ENCODE measurements around the gene MARK2.

The MARK2 gene

DNA sequence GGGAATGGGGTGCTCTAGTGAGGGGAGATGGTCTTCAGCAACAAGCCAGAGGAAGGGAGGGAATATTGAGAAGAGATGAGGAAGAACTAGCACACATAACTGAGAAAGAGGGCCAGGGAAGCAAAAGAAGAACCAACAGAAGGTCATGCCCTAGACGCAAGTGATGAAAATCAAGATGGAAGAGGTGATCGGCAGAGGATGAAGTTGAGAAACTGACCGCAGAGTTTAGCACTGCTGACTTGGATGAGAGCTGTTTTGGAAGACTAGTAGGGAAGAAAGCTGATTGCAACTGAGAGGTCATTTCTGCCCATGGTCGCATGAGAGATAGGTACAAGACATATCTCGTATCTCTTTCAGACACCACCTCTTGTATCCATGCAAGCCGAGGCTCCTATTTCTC, 22.7 kb upstream of the MARK2 start:
- peaks cover 21% of the 10 kb centered on the region for H3K36me3 Mint-ChIP-seq (ENCODE audit: low read depth)
- peaks cover 24% of the 10 kb centered on the region for H3K4me1 Mint-ChIP-seq (ENCODE audit: low read depth)
- H3K27ac Mint-ChIP-seq = no peak overlapping the region
- H3K4me3 Mint-ChIP-seq = peak overlapping the region; percentile 48
- H3K9me3 Mint-ChIP-seq = no peaks in the 10 kb centered on the region
- H3K27me3 Mint-ChIP-seq (ENCODE audit: low read depth) = no peaks in the 10 kb centered on the region

DNA sequence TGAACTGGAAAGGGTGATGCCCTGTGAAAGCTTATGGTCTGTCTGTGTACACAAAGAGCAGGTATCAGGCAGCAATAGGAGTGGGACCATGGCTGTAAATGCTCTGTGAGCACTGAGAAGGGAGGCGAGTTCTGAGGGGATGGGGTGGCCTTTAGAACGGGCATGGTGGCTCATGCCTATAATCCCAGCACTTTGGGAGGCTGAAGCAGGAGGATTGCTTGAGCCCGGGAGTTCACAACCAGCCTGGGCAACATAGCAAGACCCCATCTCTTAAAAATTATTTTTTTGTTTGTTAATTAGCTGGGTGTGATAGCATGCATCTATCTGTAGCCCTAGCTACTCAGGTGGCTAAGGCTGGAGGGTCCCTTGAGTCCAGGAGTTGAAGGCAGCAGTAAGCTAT, 22.2 kb upstream of the MARK2 start:
- H3K4me3 Mint-ChIP-seq = no peak overlapping the region
- no peaks in the 10 kb centered on the region for H3K27me3 Mint-ChIP-seq (ENCODE audit: low read depth)
- H3K27ac Mint-ChIP-seq = no peak overlapping the region
- peaks cover 24% of the 10 kb centered on the region for H3K4me1 Mint-ChIP-seq (ENCODE audit: low read depth)
- peaks cover 25% of the 10 kb centered on the region for H3K36me3 Mint-ChIP-seq (ENCODE audit: low read depth)
- H3K9me3 Mint-ChIP-seq = no peaks in the 10 kb centered on the region

DNA sequence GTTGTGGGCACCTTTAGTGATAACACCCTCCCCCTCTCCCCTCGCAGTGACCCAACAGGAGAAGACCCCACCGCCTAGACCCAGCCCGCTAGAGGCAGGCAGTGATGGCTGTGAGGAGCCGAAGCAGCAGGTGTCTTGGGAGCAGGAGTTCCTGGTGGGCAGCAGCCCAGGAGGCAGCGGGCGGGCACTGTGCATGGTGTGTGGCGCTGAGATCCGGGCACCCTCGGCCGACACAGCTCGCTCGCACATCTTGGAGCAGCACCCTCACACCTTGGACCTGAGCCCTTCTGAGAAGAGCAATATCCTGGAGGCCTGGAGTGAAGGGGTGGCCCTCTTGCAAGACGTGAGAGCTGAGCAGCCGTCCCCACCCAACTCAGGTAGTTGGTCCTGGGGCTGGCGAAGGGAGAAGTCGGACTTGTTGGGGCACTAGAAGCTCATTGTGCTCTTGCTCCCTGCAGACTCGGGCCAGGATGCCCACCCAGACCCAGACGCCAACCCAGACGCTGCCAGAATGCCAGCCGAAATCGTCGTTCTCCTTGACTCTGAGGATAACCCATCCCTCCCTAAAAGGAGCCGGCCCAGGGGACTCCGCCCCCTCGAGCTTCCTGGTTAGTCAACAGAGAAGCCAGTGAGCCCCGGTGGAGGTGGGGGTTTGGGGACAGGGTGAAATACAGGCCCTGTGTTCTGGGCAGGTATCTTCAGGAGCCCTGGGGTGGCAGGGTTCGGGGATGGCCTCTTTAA, 21.0 kb upstream of the MARK2 start:
- Mint-ChIP-seq H3K4me1 (ENCODE audit: low read depth) (peaks cover 21% of the 10 kb centered on the region), H3K27ac (no peak overlapping the region), H3K27me3 (ENCODE audit: low read depth) (no peaks in the 10 kb centered on the region), H3K4me3 (no peak overlapping the region), H3K36me3 (ENCODE audit: low read depth) (peaks cover 32% of the 10 kb centered on the region), H3K9me3 (no peaks in the 10 kb centered on the region)

DNA sequence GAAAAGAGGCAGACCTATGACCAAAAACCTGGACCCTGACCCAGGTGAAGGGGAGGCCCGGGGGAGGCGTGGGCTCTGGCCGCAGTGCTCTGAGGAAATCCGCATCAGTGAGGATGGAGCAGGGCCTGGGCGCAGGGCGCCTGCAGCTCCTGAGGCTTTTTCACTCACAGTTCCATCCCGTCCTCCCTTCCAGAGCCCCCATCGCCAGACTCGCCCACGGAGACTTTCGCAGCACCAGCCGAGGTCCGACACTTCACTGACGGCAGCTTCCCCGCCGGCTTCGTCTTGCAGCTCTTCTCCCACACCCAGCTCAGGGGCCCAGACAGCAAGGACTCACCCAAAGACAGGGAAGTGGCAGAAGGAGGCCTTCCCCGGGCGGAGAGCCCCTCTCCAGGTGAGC, 20.3 kb upstream of the MARK2 start:
- Mint-ChIP-seq H3K27me3 (ENCODE audit: low read depth) (no peaks in the 10 kb centered on the region), H3K9me3 (no peaks in the 10 kb centered on the region), H3K27ac (no peak overlapping the region), H3K36me3 (ENCODE audit: low read depth) (peaks cover 36% of the 10 kb centered on the region), H3K4me3 (no peak overlapping the region), H3K4me1 (ENCODE audit: low read depth) (peaks cover 21% of the 10 kb centered on the region)

DNA sequence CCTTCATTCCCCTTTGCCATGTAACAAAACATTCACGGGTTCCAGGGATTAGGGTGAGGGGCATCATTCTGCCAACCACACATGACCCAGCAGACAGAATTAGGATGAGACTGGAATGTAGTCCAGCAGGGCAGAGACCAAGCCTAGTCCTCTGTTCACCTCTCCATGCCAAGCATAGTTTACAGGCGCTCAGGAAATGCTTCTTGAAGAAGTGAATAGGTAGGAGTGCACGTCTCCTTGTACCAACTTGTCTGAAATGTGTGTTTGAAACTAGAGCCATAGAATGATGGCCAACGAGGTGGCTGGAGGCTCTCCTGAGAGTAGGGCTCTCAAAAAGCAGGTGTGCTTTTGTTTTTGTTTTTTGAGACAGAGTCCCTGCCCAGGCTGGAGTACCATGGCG, 17.5 kb upstream of the MARK2 start:
- H3K36me3 Mint-ChIP-seq (ENCODE audit: low read depth) = peaks cover 45% of the 10 kb centered on the region

DNA sequence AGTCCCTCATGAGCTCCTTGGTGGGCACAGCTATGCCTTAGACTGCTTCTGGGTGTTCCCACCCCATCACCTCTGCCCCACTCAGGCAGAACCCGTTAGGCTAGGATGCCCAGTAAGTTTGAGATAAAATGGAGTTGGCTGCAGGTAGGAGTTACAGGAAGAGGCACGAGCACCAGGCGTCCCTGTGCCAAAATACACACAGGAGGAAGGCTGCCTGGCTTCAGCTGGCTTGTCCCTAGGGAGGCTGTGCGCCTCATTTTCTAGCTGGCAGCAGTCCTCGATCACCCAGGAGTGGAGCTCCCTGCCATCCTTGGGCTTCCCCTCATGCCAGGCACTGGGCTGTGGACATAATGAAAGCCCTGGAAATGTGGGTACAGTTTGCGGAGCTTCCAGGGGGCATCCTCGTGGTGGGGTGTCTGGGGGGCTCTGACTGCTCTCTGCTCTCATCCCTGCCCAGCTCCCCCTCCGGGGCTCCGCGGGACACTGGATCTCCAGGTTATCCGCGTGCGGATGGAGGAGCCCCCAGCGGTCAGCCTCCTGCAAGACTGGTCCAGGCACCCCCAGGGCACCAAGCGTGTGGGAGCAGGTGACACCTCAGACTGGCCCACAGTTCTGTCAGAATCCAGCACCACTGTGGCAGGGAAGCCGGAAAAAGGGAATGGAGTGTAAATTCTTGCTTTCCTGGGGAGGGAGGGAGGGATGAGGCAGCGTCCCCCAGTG, 12.3 kb upstream of the MARK2 start:
- Mint-ChIP-seq H3K36me3 (ENCODE audit: low read depth) (peaks cover 29% of the 10 kb centered on the region), H3K9me3 (no peaks in the 10 kb centered on the region), H3K4me1 (ENCODE audit: low read depth) (peaks cover 2% of the 10 kb centered on the region), H3K4me3 (no peak overlapping the region), H3K27ac (no peak overlapping the region), H3K27me3 (ENCODE audit: low read depth) (no peaks in the 10 kb centered on the region)

More for the DNA sequence above, 17.5 kb upstream of the MARK2 start:
- H3K27me3 Mint-ChIP-seq (ENCODE audit: low read depth) = no peaks in the 10 kb centered on the region
- H3K9me3 Mint-ChIP-seq = no peaks in the 10 kb centered on the region
- peaks cover 4% of the 10 kb centered on the region for H3K4me1 Mint-ChIP-seq (ENCODE audit: low read depth)
- H3K27ac Mint-ChIP-seq = no peak overlapping the region
- H3K4me3 Mint-ChIP-seq = no peak overlapping the region

DNA sequence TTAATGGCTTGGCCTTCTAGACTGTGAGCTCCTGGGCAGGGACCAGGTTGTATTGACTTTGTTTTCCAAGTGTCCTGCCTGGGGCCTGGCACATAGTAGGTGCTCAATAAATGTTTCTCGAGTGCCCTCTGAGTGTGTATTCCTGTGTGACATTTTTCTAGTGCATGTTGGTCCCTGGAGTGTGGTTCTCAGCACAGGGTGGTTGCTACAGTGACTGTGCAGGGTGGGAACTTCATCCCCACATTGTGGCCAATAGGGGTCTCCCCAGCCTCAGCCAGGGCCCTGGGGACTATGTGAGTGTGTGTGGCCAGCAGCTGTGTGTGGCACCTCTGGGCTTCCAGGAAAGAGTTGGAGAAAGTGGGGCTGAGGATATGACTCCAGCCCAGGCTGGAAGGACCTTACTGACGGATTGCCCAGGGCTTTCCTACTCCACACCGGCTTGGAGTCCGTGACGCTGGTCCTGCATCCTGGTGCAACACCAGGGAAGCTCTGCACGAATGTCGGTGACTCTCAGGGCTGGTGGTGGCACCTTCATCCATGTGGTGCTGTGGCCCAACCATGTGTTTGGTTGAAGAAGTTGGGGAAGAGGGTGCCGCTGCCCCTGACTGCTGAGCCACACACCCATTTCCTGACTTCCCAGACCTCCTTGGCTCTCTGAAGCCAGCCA, 9.0 kb upstream of the MARK2 start:
- Mint-ChIP-seq H3K4me3 (no peak overlapping the region), H3K27me3 (ENCODE audit: low read depth) (no peaks in the 10 kb centered on the region), H3K4me1 (ENCODE audit: low read depth) (no peaks in the 10 kb centered on the region), H3K36me3 (ENCODE audit: low read depth) (peaks cover 9% of the 10 kb centered on the region), H3K27ac (no peak overlapping the region), H3K9me3 (no peaks in the 10 kb centered on the region)

DNA sequence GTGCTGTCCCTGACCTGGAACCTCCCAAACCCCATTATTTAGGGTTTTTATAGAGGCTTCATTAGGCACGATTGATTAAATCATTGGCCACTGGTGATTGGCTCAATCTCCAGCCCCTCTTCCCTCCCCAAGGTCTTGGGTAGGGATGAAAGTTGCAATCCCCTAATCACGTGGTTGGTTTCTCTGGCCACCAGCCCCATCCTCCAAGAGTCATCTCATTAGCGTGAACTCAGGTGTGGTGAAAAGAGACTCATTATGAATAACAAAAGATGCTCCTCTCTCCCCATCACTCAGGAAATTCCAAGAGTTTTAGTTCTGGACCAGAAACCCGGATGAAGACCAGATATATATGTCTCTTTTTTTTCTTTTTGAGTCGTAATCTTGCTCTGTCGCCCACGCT, 7.6 kb upstream of the MARK2 start:
- no peaks in the 10 kb centered on the region for H3K9me3 Mint-ChIP-seq
- no peaks in the 10 kb centered on the region for H3K27me3 Mint-ChIP-seq (ENCODE audit: low read depth)
- no peak overlapping the region for H3K4me3 Mint-ChIP-seq
- H3K4me1 Mint-ChIP-seq (ENCODE audit: low read depth) = no peaks in the 10 kb centered on the region
- H3K27ac Mint-ChIP-seq = no peak overlapping the region
- H3K36me3 Mint-ChIP-seq (ENCODE audit: low read depth) = peaks cover 1% of the 10 kb centered on the region

DNA sequence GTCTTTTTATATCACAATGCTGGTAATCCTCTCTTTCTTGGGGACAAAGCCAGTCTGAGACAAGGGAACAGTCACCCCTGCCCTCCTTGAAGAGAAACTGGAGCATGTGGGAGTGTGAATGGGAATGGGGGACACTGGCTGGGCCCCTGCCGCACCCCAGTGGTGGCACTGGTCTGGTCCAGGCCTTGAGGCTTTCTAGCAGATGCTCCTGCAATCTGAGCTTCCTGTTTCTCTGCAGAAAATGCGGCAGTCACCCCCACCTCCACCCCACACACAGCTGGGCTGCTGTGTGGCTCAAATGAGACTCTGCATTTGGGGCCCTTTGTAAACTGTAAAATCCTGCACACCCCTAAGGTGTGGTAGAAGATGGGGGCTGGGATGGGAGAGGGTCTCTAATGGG, 6.6 kb upstream of the MARK2 start:
- Mint-ChIP-seq H3K9me3 (no peaks in the 10 kb centered on the region), H3K27me3 (ENCODE audit: low read depth) (no peaks in the 10 kb centered on the region), H3K36me3 (ENCODE audit: low read depth) (no peaks in the 10 kb centered on the region), H3K4me3 (no peak overlapping the region), H3K4me1 (ENCODE audit: low read depth) (peaks cover 3% of the 10 kb centered on the region), H3K27ac (no peak overlapping the region)

DNA sequence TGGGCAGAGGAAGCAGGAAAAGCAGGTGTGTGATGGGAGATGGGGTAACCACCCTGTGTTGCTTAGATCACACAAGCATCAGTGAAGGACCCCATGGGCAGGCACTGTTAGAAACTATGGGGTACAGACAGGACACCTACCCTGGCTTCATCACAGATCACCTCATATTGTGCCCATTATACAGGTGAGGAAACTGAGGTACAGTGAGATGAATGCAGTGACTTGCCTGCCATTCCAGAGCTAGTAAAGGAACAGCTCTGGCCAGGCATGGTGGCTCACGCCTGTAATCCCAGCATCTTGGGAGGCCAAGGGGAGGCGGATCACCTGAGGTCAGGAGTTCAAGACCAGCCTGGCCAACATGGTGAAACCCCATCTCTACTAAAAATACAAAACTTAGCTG, 5.9 kb upstream of the MARK2 start:
- Mint-ChIP-seq H3K4me3 (no peak overlapping the region), H3K4me1 (ENCODE audit: low read depth) (peaks cover 10% of the 10 kb centered on the region), H3K27me3 (ENCODE audit: low read depth) (no peaks in the 10 kb centered on the region), H3K9me3 (no peaks in the 10 kb centered on the region), H3K27ac (no peak overlapping the region), H3K36me3 (ENCODE audit: low read depth) (no peaks in the 10 kb centered on the region)

DNA sequence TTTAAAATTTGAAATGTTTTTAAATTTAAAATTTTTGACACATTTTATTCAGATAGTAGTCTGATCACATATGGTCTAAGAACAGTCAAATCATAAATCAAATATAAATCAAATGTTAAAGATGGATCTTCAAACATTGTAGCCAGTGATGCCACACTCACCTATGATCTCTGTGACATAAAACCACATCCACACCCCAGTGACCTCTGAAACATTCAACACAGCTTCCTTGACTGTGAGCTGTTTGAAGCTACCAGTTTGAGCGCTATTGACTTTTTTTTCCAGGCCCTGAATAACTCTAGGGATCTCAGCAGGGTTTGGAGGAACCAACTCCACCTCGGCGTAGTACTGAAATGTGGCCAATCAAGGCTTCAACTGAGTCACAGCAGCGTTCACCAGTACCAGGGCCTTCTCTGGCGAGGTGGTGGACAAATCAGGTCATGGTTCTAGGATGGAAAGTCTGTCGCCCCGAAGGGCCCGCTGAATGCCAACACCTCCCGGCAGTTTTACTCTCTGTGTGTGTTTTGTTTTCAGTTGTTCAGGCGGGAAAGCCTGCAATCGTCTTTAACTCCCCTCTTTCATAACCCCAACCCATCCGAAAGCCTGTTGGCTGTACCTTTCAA, 4.3 kb upstream of the MARK2 start:
- no peaks in the 10 kb centered on the region for H3K27me3 Mint-ChIP-seq (ENCODE audit: low read depth)
- H3K9me3 Mint-ChIP-seq = no peaks in the 10 kb centered on the region
- H3K4me3 Mint-ChIP-seq = no peak overlapping the region
- H3K36me3 Mint-ChIP-seq (ENCODE audit: low read depth) = no peaks in the 10 kb centered on the region
- no peak overlapping the region for H3K27ac Mint-ChIP-seq
- peaks cover 13% of the 10 kb centered on the region for H3K4me1 Mint-ChIP-seq (ENCODE audit: low read depth)

DNA sequence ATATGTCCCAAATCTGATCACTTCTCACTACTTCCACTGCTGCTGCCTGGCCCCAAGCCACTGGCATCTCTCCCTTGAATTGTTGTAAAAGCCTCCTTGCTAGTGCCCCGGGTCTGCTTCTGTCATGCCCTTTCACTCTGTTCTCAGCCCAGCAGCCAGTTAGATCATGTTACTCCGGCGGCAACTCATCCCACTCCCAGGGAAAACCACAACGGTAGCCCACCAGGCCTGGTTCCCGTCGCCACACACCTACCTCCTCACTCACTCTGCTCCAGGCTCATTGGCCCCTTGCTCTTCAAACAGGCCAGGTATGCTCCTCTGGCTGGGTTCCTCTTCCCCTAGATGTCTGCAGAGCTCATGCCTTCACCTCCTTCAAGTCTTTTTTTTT, 3.8 kb upstream of the MARK2 start:
- H3K4me1 Mint-ChIP-seq (ENCODE audit: low read depth) = peaks cover 18% of the 10 kb centered on the region
- H3K27ac Mint-ChIP-seq = no peak overlapping the region

DNA sequence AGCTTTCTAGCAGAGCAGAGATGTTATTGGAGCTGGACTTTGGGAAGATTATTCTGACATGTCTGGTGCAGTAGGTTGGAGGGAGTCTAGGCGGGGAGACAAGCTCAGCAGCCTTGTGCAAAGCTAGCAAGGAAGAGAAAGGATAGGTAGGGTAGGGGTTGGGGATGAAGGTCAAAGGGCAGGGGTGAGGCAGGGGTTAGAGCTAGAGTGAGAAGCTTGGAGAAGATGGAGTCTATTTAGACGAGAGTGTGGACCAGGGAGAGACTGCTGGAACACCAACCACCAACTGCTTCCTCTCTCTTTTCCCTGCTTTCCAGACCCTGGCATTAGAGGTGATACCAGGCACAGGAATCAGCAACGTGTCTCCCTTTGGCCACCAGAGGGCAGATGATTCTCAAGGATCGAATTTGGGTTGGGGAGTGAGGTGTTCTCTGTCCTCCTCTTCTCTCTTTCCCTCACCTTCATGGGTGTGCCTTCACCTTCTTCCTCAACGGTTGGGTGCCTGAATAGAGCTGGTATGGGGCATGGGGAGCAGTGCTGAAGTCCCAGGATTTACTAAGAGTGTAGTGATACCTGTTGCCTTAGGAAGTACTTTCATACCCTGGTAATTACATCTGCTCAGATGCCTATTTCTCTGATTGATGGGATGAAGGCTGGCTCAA, 1.8 kb upstream of the MARK2 start:
- peaks cover 37% of the 10 kb centered on the region for H3K4me1 Mint-ChIP-seq (ENCODE audit: low read depth)
- H3K27ac Mint-ChIP-seq = peak overlapping the region; percentile 82
- H3K36me3 Mint-ChIP-seq (ENCODE audit: low read depth) = peaks cover 19% of the 10 kb centered on the region
- no peaks in the 10 kb centered on the region for H3K27me3 Mint-ChIP-seq (ENCODE audit: low read depth)
- peak overlapping the region; percentile 45 for H3K4me3 Mint-ChIP-seq
- H3K9me3 Mint-ChIP-seq = no peaks in the 10 kb centered on the region

More for the DNA sequence above, 3.8 kb upstream of the MARK2 start:
- Mint-ChIP-seq H3K9me3 (no peaks in the 10 kb centered on the region), H3K4me3 (no peak overlapping the region), H3K27me3 (ENCODE audit: low read depth) (no peaks in the 10 kb centered on the region), H3K36me3 (ENCODE audit: low read depth) (peaks cover 3% of the 10 kb centered on the region)

DNA sequence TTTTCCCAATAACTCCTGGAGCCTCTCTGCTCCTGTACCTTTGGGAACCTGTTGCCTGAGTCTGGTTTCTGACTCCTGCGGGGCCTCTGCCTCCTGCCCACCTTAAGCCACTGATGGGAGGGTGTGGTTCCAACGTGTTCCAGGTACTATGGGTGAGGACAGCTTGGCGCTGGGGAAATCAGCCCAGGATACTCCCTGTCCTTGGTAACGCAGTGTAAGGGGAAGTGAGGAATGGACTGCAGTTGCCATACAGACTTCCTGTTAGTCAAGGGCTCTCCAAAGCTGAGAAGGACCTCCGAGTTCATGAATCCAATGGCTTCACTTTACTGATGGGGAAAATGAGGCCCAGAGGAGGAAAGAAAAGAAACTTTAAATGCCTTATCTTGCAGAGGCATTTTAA, 1.2 kb upstream of the MARK2 start:
- Mint-ChIP-seq H3K36me3 (ENCODE audit: low read depth) (peaks cover 21% of the 10 kb centered on the region), H3K4me1 (ENCODE audit: low read depth) (peaks cover 39% of the 10 kb centered on the region), H3K27me3 (ENCODE audit: low read depth) (no peaks in the 10 kb centered on the region), H3K4me3 (peak overlapping the region; percentile 12), H3K9me3 (no peaks in the 10 kb centered on the region), H3K27ac (peak overlapping the region; percentile 82)
